HFF-Myc (cell line): ENCODE data around the gene KIF1A.

Experiments
- DNase-seq: peaks from one replicate; pipeline ENCODE4 v3.0.0-alpha.2; 2011; ENCODE audit warnings: low read depth; ENCODE audit errors: extremely low read depth
- H3K4me3 ChIP-seq: replicated peaks from 2 replicates; pipeline ENCODE4 v1.5.1; 2011; ENCODE audit warnings: low read depth, mild to moderate bottlenecking, control low read depth, low read length
- CTCF ChIP-seq: IDR thresholded peaks from 2 replicates; pipeline ENCODE4 v1.5.1; 2012; ENCODE audit warnings: mild to moderate bottlenecking, low read depth, low read length, control low read depth; ENCODE audit errors: missing control alignments

The KIF1A gene

GRCh38 chr2:240725671-240726070, 94.3 kb downstream of the KIF1A start:
- DNase-seq = no peak
- no peak for TF ChIP-seq CTCF
- no peak overlapping the region for H3K4me3 ChIP-seq

GRCh38 chr2:240725266-240725665, 94.8 kb downstream of the KIF1A start:
- DNase-seq = no peak
- H3K4me3 ChIP-seq = no peak overlapping the region
- no peak for TF ChIP-seq CTCF

GRCh38 chr2:240724431-240724830, 95.6 kb downstream of the KIF1A start:
- no peak overlapping the region for H3K4me3 ChIP-seq
- TF ChIP-seq CTCF = no peak
- DNase-seq = no peak

GRCh38 chr2:240723851-240724250, 96.2 kb downstream of the KIF1A start:
- DNase-seq = no peak
- no peak for TF ChIP-seq CTCF

GRCh38 chr2:240722796-240723735, 97.0 kb downstream of the KIF1A start:
- no peak for TF ChIP-seq CTCF
- DNase-seq = no peak
- no peak overlapping the region for H3K4me3 ChIP-seq

More at GRCh38 chr2:240723851-240724250, 96.2 kb downstream of the KIF1A start:
- H3K4me3 ChIP-seq = no peak overlapping the region

GRCh38 chr2:240722376-240722775, 97.6 kb downstream of the KIF1A start:
- TF ChIP-seq CTCF = no peak
- no peak for DNase-seq
- H3K4me3 ChIP-seq = no peak overlapping the region
